RWPE2 (cell line): ENCODE results near the gene NEDD4L.
A peak's percentile ranks its signal among the peaks of the same experiment; 100 is the strongest.

Experiments used
- ATAC-seq: fragments of 200-7000 bp; cut with Tn5 transposase; 3 replicates; pipeline ENCODE4 v1.9.1; 2021; ENCODE audit warnings: low read depth
- DNase-seq: peaks from one replicate; pipeline ENCODE4 v3.0.0-alpha.2; 2020; ENCODE audit warnings: low spot score
- H3K27ac ChIP-seq: fragments of 450-650 bp; 2 replicates; pipeline ENCODE4 v1.5.1; 2017; ENCODE audit warnings: mild to moderate bottlenecking; ENCODE audit not compliant: poor library complexity, severe bottlenecking
- H3K27me3 ChIP-seq: fragments of 250-450 bp; sonication (Bioruptor Pico); 2 replicates; pipeline ENCODE4 v1.5.1; 2021; ENCODE audit warnings: mild to moderate bottlenecking, moderate library complexity; ENCODE audit not compliant: insufficient read depth, poor library complexity, severe bottlenecking
- H3K36me3 ChIP-seq: fragments of 250-450 bp; sonication (Bioruptor Pico); 2 replicates; pipeline ENCODE4 v1.5.1; 2020; ENCODE audit warnings: low read depth, mild to moderate bottlenecking, moderate library complexity
- H3K4me1 ChIP-seq: fragments of 250-450 bp; sonication (Bioruptor Pico); 2 replicates; pipeline ENCODE4 v1.5.1; 2021; ENCODE audit warnings: mild to moderate bottlenecking, moderate library complexity; ENCODE audit not compliant: insufficient read depth, poor library complexity, severe bottlenecking
- H3K4me3 ChIP-seq: fragments of 250-450 bp; sonication (Bioruptor Pico); 2 replicates; pipeline ENCODE4 v1.5.1; 2021; ENCODE audit warnings: mild to moderate bottlenecking, moderate library complexity; ENCODE audit not compliant: severe bottlenecking
- H3K9me3 ChIP-seq: fragments of 250-450 bp; sonication (Bioruptor Pico); 2 replicates; pipeline ENCODE4 v1.5.1; 2021; ENCODE audit warnings: mild to moderate bottlenecking, moderate library complexity; ENCODE audit not compliant: severe bottlenecking
- TF ChIP-seq, protein P1 (sequence below): fragments of 450-650 bp; IDR thresholded peaks from one replicate; pipeline ENCODE4 v1.5.1; 2017; ENCODE audit warnings: mild to moderate bottlenecking, moderate library complexity; ENCODE audit not compliant: poor library complexity, severe bottlenecking

The NEDD4L gene

DNA sequence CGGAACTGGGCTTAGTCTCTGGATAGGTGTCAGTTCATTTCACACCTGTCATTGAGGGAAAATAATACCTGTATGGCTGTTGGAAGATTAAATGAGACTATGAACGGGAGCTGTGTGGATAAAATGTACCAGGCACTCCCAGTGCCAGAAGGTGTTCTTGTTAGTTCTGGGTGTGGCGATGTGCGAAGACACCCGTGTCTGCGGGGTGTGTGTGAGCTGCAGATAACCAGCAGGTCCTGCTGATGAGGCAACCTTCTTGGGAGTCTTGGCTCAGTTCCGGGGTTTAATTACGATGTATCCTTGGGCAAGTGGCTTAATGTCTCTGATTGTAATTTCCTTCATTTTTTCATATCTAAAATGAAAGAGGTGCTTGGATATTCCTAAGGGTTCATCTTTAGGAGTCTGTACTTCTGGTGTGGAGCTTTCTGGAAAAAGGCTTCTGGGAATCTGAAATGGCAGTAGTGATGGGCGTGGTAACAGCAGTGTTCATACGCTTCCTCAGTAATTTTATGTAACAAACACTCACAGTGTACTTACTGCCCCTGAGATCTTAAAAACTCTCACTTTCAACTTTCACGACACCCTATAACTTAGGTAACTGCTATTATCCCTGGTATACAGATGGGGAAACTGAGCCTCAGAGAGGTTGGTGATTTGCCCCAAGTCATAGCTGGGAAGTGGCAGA is 35.0 kb downstream of the NEDD4L start:
- no peaks in the 10 kb centered on the region for H3K36me3 ChIP-seq
- H3K27me3 ChIP-seq: no peaks in the 10 kb centered on the region
- H3K27ac ChIP-seq: no peak overlapping the region
- no peak overlapping the region for H3K4me3 ChIP-seq
- TF ChIP-seq, protein P1, sequence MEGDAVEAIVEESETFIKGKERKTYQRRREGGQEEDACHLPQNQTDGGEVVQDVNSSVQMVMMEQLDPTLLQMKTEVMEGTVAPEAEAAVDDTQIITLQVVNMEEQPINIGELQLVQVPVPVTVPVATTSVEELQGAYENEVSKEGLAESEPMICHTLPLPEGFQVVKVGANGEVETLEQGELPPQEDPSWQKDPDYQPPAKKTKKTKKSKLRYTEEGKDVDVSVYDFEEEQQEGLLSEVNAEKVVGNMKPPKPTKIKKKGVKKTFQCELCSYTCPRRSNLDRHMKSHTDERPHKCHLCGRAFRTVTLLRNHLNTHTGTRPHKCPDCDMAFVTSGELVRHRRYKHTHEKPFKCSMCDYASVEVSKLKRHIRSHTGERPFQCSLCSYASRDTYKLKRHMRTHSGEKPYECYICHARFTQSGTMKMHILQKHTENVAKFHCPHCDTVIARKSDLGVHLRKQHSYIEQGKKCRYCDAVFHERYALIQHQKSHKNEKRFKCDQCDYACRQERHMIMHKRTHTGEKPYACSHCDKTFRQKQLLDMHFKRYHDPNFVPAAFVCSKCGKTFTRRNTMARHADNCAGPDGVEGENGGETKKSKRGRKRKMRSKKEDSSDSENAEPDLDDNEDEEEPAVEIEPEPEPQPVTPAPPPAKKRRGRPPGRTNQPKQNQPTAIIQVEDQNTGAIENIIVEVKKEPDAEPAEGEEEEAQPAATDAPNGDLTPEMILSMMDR: no peak
- no peak for ATAC-seq
- no peaks in the 10 kb centered on the region for H3K9me3 ChIP-seq
- DNase-seq: no peak
- H3K4me1 ChIP-seq: peaks cover 10% of the 10 kb centered on the region

DNA sequence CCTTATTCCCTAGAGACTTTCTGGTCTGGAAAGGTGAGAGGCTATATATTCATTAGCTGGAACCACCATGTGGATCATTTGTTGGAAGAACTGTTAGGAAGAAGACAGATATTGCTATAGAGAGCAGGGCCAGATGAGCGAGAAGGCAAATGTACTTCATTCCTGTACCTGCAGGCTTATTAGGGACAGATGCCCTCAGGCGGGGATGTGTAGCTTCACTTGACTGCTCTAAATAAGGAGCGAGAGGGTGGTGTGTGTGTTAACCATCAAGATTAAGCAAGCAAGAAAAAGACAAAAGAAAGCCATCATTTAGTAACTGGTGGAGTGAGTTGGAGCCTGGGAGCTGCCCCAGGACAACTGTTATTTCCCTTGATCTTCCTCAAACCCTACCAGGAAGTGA is 36.4 kb downstream of the NEDD4L start:
- H3K27me3 ChIP-seq: no peaks in the 10 kb centered on the region
- no peak overlapping the region for H3K4me3 ChIP-seq
- no peak overlapping the region for H3K27ac ChIP-seq
- peaks cover 10% of the 10 kb centered on the region for H3K4me1 ChIP-seq
- H3K36me3 ChIP-seq: no peaks in the 10 kb centered on the region
- no peaks in the 10 kb centered on the region for H3K9me3 ChIP-seq
- no peak; the same call in 2 of the 3 replicates for ATAC-seq
- TF ChIP-seq, protein P1: no peak
- DNase-seq: no peak

DNA sequence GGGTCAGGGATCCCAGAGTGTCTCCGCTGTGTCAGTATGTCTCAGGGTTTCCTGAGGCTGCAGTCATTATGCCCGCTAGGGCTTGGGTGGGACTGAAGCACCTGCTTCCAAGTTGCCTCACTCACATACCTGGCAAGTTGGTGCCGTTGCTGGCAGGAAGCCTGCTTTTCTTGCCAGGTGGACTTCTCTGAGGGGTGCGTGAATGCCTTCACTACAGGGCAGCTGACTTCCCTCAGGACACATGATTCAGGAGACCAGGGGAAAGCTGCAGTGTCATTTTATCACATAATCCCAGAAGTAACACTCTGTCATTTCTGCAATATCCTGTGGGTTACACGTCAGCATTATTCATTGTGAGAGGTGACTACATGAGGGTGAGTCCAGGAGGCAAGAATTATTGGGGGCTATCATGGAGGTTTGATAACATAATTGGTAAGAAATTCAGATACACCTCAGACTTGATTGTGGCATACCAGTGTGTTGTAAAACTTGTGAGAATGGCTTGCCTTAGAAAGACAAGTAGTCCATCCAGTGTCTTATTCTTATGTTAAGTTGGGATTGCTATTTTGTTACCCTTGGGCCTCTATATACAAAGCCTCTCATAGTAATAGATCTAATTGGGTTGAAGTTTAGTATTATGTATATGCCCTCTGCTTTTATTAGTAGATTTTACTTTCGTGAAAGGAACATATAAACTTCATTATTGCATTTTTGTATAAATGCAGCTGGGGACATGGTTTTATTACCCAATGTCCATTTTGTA is 44.1 kb downstream of the NEDD4L start:
- Histone ChIP-seq H3K27me3 (no peaks in the 10 kb centered on the region), H3K36me3 (no peaks in the 10 kb centered on the region), H3K27ac (peak overlapping the region; percentile 82), H3K4me3 (no peak overlapping the region), H3K4me1 (peaks cover 29% of the 10 kb centered on the region), H3K9me3 (no peaks in the 10 kb centered on the region)
- TF ChIP-seq, protein P1: no peak
- ATAC-seq: peak; percentile 90
- peak; percentile 89 for DNase-seq

DNA sequence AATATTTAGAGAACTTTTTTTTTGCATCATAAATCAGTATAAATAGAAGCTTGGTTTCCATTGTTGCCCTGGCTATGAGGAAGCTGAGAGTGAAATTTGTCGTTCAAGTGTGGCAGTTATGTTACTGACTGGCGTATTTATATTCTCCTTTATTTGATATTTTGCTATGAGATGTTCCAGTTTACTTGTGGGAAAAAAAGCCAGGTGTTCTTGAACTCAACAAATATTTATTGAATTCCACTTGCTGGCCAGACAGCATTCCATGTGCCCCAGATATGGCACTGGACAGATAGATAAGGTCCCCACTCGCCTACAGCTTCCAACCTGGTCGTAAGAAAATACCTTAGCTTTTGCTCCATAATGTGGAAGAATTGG is 44.7 kb downstream of the NEDD4L start:
- H3K27ac ChIP-seq: peak overlapping the region; percentile 82
- DNase-seq (no peak), ATAC-seq (no peak)
- peaks cover 29% of the 10 kb centered on the region for H3K4me1 ChIP-seq
- TF ChIP-seq, protein P1: no peak
- no peaks in the 10 kb centered on the region for H3K9me3 ChIP-seq
- no peak overlapping the region for H3K4me3 ChIP-seq
- no peaks in the 10 kb centered on the region for H3K27me3 ChIP-seq
- no peaks in the 10 kb centered on the region for H3K36me3 ChIP-seq
